ENCODE results near the gene SRD5A2. TPM values are rescaled to one million over a fixed set of nuclear protein-coding genes. Genes with fewer than 3 reads are reported as not detected.

Gene SRD5A2
- total and polyA plus RNA-seq, 2 of the 8 experiments (the other 6 are each of a cell fraction or from before 2014, with no cell fraction given) = 0.02 TPM; not detected in 1

DNA sequence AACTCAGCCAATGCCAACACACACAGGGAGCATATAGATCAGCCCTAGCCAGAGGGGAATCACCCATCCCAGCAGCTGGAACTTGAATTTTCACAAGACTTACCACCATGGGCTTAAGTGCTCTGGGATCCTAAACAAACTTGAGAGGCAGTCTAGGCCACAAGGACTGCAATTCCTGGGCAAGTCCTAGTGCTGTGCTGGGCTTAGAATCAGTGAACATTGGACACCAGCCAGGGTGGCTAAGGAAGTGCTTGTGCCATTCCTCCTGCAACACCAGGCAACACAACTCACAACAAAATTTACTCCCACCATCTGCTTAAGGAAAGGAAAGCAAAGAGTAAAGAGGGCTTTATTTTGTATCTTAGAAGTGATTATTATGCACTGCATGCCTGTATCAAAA lies 38.9 kb downstream of the SRD5A2 start (continued):
- no peak for TF ChIP-seq MAFK (IDR thresholded peaks at IDR 0.05; ENCODE audit: low read depth, low read length)

All from H1 (cell line).